Mesendoderm (in vitro differentiated cells): ENCODE data around the gene NUDT3.
"Not testable (repeated sequence)": the region's sequence is repeated elsewhere in the genome, so short reads cannot be mapped to it uniquely, and the experiment has no call there.

Experiments
- DNase-seq: peaks from one replicate; pipeline ENCODE4 v3.0.0; 2013
- H2AK5ac ChIP-seq: 2 replicates; pipeline ENCODE4 v1.6.1; 2013; ENCODE audit warnings: low read length, inconsistent platforms
- H2BK120ac ChIP-seq: 2 replicates; pipeline ENCODE4 v1.6.1; 2013; ENCODE audit warnings: low read depth, mild to moderate bottlenecking, low read length, moderate library complexity, mixed read lengths
- H2BK15ac ChIP-seq: replicated peaks from 2 replicates; pipeline ENCODE4 v1.6.1; 2013; ENCODE audit warnings: low read depth, mild to moderate bottlenecking, moderate library complexity
- H2BK5ac ChIP-seq: 2 replicates; pipeline ENCODE4 v1.6.1; 2013; ENCODE audit warnings: low read length, inconsistent platforms
- H3K18ac ChIP-seq: 2 replicates; pipeline ENCODE4 v1.6.1; 2013; ENCODE audit warnings: mild to moderate bottlenecking, low read length, mixed read lengths
- H3K23ac ChIP-seq: one replicate; pipeline ENCODE4 v1.6.1; 2013; ENCODE audit warnings: low read length
- H3K27ac ChIP-seq: 2 replicates; pipeline ENCODE4 v1.5.1; 2013; ENCODE audit warnings: low read depth, mild to moderate bottlenecking, inconsistent platforms, low read length, moderate library complexity
- H3K27me3 ChIP-seq: 2 replicates; pipeline ENCODE4 v1.6.1; 2013; ENCODE audit warnings: low read length, control low read depth, mild to moderate bottlenecking, inconsistent platforms; ENCODE audit not compliant: insufficient read depth, poor library complexity
- H3K36me3 ChIP-seq: 2 replicates; pipeline ENCODE4 v1.6.1; 2013; ENCODE audit warnings: low read length, inconsistent platforms; ENCODE audit not compliant: control insufficient read depth, insufficient read depth
- H3K4ac ChIP-seq: one replicate; pipeline ENCODE4 v1.6.1; 2013; ENCODE audit warnings: low read depth, mild to moderate bottlenecking, low read length, moderate library complexity
- H3K4me1 ChIP-seq: 2 replicates; pipeline ENCODE4 v1.6.1; 2013; ENCODE audit warnings: low read depth, low read length, inconsistent platforms; ENCODE audit not compliant: control insufficient read depth
- H3K4me2 ChIP-seq: 2 replicates; pipeline ENCODE4 v1.6.1; 2013; ENCODE audit warnings: low read length
- H3K4me3 ChIP-seq: 2 replicates; pipeline ENCODE4 v1.5.1; 2013; ENCODE audit warnings: mild to moderate bottlenecking, low read length
- H3K56ac ChIP-seq: one replicate; pipeline ENCODE4 v1.6.1; 2013; ENCODE audit warnings: low read length
- H3K79me1 ChIP-seq: 2 replicates; pipeline ENCODE4 v1.6.1; 2013; ENCODE audit warnings: low read length, inconsistent platforms
- H3K79me2 ChIP-seq: 2 replicates; pipeline ENCODE4 v1.6.1; 2013; ENCODE audit warnings: mild to moderate bottlenecking, low read length; ENCODE audit not compliant: control insufficient read depth, insufficient read depth
- H3K9ac ChIP-seq: 2 replicates; pipeline ENCODE4 v1.6.1; 2013; ENCODE audit warnings: low read length, inconsistent platforms
- H4K5ac ChIP-seq: one replicate; pipeline ENCODE4 v1.6.1; 2013; ENCODE audit warnings: low read length
- H4K8ac ChIP-seq: one replicate; pipeline ENCODE4 v1.6.1; 2013; ENCODE audit warnings: low read depth, mild to moderate bottlenecking, control low read depth, low read length, moderate library complexity
- WGBS: extraction: QIAGEN DNeasy Blood & Tissue Kit; methylation state at CpG from one replicate; pipeline ENCODE4 v1.1.7; 2013; ENCODE audit warnings: low lambda C conversion rate, missing lambda C conversion rate; ENCODE audit not compliant: insufficient coverage; ENCODE audit errors: extremely low coverage; 5-methylcytosine and 5-hydroxymethylcytosine counted together

Gene NUDT3

DNA sequence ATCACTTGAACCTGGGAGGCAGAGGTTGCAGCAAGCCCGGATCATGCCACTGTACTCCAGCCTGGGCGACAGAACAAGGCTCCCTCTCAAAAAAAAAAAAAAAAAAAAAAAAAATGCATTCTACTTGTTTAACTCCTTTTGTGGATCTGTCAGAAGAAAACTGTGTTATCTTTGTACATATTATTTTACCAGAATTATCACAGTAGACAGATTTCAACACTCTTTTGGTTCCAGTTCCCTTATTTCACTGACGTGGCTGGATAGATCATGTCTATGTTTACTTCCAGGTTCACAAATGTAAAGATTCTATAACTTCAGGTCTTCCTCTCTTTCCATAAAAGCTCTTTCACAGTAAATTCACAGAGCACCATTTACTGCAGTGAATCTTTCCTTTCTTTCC lies 18.4 kb downstream of the NUDT3 start:
- Histone ChIP-seq H3K4me2 (no peak overlapping the region), H3K27ac (no peak overlapping the region), H3K79me2 (peaks cover 26% of the 10 kb centered on the region), H2AK5ac (no peak overlapping the region), H3K18ac (no peak overlapping the region), H3K79me1 (peaks cover 15% of the 10 kb centered on the region), H4K5ac (no peak overlapping the region), H3K27me3 (no peaks in the 10 kb centered on the region), H4K8ac (no peak overlapping the region), H3K23ac (no peak overlapping the region), H2BK5ac (no peak overlapping the region), H2BK120ac (no peak overlapping the region), H3K9ac (no peak overlapping the region), H3K36me3 (no peaks in the 10 kb centered on the region), H3K56ac (no peak overlapping the region), H3K4me1 (peaks cover 5% of the 10 kb centered on the region), H2BK15ac (no peak overlapping the region), H3K4ac (no peak overlapping the region), H3K4me3 (no peak overlapping the region)
- no CpG with 5 or more reads among the region's 3 CpGs for WGBS
- DNase-seq: no peak

DNA sequence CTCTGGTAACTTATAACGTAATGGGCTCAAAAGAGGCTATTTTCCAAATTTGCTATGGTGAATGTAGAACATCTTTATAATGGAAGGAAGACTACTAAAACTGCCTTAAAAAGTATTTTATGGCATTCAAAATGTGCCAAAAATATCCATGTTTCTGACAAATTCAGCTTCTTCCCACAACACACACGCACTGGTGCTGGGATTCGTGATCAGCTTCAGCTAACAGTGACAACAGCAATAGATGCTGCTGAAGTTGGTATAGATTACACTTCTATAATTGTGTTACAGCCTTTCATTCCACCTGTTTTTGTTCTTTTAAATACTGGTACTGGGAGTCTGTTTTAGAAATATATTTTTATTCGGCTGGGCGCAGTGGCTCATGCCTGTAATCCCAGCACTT lies 19.0 kb downstream of the NUDT3 start:
- Histone ChIP-seq H3K56ac (no peak overlapping the region), H2BK15ac (no peak overlapping the region), H3K27me3 (no peaks in the 10 kb centered on the region), H4K8ac (no peak overlapping the region), H3K9ac (no peak overlapping the region), H3K4me2 (no peak overlapping the region), H3K23ac (no peak overlapping the region), H4K5ac (no peak overlapping the region), H3K18ac (no peak overlapping the region), H2BK5ac (no peak overlapping the region), H3K4me3 (no peak overlapping the region), H3K79me1 (peaks cover 12% of the 10 kb centered on the region), H3K4ac (no peak overlapping the region), H3K27ac (no peak overlapping the region), H2BK120ac (no peak overlapping the region), H3K4me1 (peaks cover 5% of the 10 kb centered on the region), H2AK5ac (no peak overlapping the region), H3K79me2 (peaks cover 22% of the 10 kb centered on the region), H3K36me3 (no peaks in the 10 kb centered on the region)
- no CpG with 5 or more reads among the region's 5 CpGs for WGBS
- DNase-seq: no peak

DNA sequence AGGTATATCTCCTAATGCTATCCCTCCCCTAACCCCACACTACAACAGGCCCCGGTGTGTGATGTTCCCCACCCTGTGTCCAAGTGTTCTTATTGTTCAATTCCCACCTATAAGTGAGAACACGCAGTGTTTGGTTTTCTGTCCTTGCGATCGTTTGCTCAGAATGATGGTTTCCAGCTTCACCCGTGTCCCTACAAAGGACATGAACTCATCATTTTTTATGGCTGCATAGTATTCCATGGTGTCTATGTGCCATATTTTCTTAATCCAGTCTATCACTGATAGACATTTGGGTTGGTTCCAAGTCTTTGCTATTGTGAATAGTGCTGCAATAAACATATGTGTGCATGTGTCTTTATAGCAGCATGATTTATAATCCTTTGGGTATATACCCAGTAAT lies 20.6 kb downstream of the NUDT3 start:
- H3K4me2 ChIP-seq, H3K27me3 ChIP-seq, H3K23ac ChIP-seq, H3K36me3 ChIP-seq, H3K4ac ChIP-seq, H2BK15ac ChIP-seq, H3K56ac ChIP-seq, H3K18ac ChIP-seq, DNase-seq, H4K8ac ChIP-seq, H2BK5ac ChIP-seq, H3K9ac ChIP-seq, H4K5ac ChIP-seq, H2BK120ac ChIP-seq, H3K4me1 ChIP-seq, H3K4me3 ChIP-seq, H2AK5ac ChIP-seq, H3K27ac ChIP-seq: not testable (repeated sequence)
- no CpG with 5 or more reads among the region's 5 CpGs for WGBS
- Histone ChIP-seq H3K79me1 (peaks cover 12% of the 10 kb centered on the region), H3K79me2 (peaks cover 17% of the 10 kb centered on the region)

DNA sequence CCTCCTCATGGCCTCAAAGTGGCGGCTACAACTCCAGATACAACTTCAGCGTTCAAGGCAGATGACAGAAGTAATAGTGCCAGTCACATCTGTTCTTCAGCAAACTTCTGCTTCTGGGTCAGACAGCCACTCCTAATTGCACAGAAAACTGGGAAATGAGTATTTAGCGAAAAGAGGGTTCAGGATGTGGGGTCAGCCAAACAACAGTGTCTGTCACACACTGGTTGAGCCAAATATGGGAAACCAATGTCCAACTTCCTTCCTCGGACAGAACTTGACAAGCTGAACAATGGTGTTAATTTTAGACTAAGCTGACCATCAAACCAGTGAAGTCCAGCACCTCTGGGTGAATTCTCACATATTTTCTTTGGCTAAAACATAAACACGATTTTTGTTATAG lies 22.1 kb downstream of the NUDT3 start:
- WGBS: no CpG with 5 or more reads among the region's 5 CpGs
- no peak overlapping the region for H2BK15ac ChIP-seq
- H3K27ac ChIP-seq: no peak overlapping the region
- no peak overlapping the region for H3K4me3 ChIP-seq
- no peak overlapping the region for H2AK5ac ChIP-seq
- no peak overlapping the region for H3K23ac ChIP-seq
- H3K18ac ChIP-seq: no peak overlapping the region
- no peak overlapping the region for H3K9ac ChIP-seq
- peaks cover 4% of the 10 kb centered on the region for H3K79me1 ChIP-seq
- DNase-seq: no peak
- H3K4me1 ChIP-seq: no peaks in the 10 kb centered on the region
- H2BK120ac ChIP-seq: no peak overlapping the region
- peaks cover 6% of the 10 kb centered on the region for H3K79me2 ChIP-seq
- no peaks in the 10 kb centered on the region for H3K36me3 ChIP-seq
- no peak overlapping the region for H3K4ac ChIP-seq
- H3K4me2 ChIP-seq: no peak overlapping the region
- no peaks in the 10 kb centered on the region for H3K27me3 ChIP-seq
- no peak overlapping the region for H3K56ac ChIP-seq
- H4K5ac ChIP-seq: no peak overlapping the region
- H2BK5ac ChIP-seq: no peak overlapping the region
- no peak overlapping the region for H4K8ac ChIP-seq

DNA sequence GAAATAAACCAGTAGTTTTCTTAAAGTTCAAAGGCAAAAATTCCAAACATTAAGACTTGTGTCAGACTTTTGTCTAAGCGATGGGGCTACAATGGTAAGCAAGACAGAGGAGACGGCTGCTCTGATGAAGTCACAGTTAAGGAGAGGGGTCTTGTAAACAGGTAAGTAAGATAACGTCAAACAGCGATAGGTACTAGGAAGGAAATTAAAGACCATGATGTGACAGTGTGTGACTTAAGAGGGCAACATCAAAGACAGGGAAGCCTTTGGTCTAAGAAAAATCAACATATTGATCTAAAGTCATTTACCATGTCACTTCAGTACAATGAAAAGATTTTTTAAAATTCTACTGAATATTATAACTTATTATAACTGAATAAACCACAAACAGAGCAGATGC lies 23.1 kb downstream of the NUDT3 start:
- H4K8ac ChIP-seq: no peak overlapping the region
- H3K27ac ChIP-seq: no peak overlapping the region
- WGBS: no CpG with 5 or more reads among the region's 4 CpGs
- H2BK5ac ChIP-seq: no peak overlapping the region
- no peak overlapping the region for H2AK5ac ChIP-seq
- H3K18ac ChIP-seq: no peak overlapping the region
- no peak overlapping the region for H3K56ac ChIP-seq
- H2BK15ac ChIP-seq: no peak overlapping the region
- no peaks in the 10 kb centered on the region for H3K27me3 ChIP-seq
- H2BK120ac ChIP-seq: no peak overlapping the region
- H3K79me1 ChIP-seq: peaks cover 5% of the 10 kb centered on the region
- no peaks in the 10 kb centered on the region for H3K4me1 ChIP-seq
- peaks cover 8% of the 10 kb centered on the region for H3K79me2 ChIP-seq
- no peak overlapping the region for H3K4me2 ChIP-seq
- H3K9ac ChIP-seq: no peak overlapping the region
- no peak for DNase-seq
- no peak overlapping the region for H4K5ac ChIP-seq
- H3K23ac ChIP-seq: no peak overlapping the region
- no peak overlapping the region for H3K4me3 ChIP-seq
- H3K36me3 ChIP-seq: no peaks in the 10 kb centered on the region
- H3K4ac ChIP-seq: no peak overlapping the region

DNA sequence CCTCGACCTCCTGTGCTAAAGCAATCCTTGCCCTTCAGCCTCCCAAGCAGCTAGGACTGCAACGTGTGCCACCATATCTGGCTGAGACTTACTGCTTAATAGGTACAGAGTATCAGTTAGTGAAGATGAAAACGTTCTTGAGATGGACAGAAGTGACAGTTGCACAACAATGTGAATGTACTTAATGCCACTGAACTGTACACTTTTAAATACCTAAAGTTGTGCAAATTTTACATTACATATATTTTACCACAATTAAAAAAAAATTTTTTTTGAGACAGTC lies 25.9 kb downstream of the NUDT3 start:
- H4K5ac ChIP-seq: no peak overlapping the region
- no peak overlapping the region for H3K27ac ChIP-seq
- H2BK15ac ChIP-seq: no peak overlapping the region
- no peak overlapping the region for H3K56ac ChIP-seq
- no peak overlapping the region for H2AK5ac ChIP-seq
- no peak overlapping the region for H4K8ac ChIP-seq
- H3K4ac ChIP-seq: peak overlapping the region; percentile 48
- H2BK5ac ChIP-seq: no peak overlapping the region
- H2BK120ac ChIP-seq: no peak overlapping the region
- no peaks in the 10 kb centered on the region for H3K27me3 ChIP-seq
- WGBS: no CpG with 5 or more reads among the region's 3 CpGs
- peaks cover 5% of the 10 kb centered on the region for H3K4me1 ChIP-seq
- no peaks in the 10 kb centered on the region for H3K36me3 ChIP-seq
- peaks cover 12% of the 10 kb centered on the region for H3K79me1 ChIP-seq
- peaks cover 24% of the 10 kb centered on the region for H3K79me2 ChIP-seq
- H3K9ac ChIP-seq: no peak overlapping the region
- H3K23ac ChIP-seq: no peak overlapping the region
- no peak overlapping the region for H3K4me2 ChIP-seq
- no peak overlapping the region for H3K18ac ChIP-seq
- H3K4me3 ChIP-seq: no peak overlapping the region
- no peak for DNase-seq
